Globus pallidus (tissue), 1 donor: ENCODE measurements around the gene SFSWAP.

Source experiments
- DNase-seq: peaks from one replicate; pipeline ENCODE4 v3.0.0-alpha.2; 2015; ENCODE audit warnings: low spot score

Gene SFSWAP

DNA sequence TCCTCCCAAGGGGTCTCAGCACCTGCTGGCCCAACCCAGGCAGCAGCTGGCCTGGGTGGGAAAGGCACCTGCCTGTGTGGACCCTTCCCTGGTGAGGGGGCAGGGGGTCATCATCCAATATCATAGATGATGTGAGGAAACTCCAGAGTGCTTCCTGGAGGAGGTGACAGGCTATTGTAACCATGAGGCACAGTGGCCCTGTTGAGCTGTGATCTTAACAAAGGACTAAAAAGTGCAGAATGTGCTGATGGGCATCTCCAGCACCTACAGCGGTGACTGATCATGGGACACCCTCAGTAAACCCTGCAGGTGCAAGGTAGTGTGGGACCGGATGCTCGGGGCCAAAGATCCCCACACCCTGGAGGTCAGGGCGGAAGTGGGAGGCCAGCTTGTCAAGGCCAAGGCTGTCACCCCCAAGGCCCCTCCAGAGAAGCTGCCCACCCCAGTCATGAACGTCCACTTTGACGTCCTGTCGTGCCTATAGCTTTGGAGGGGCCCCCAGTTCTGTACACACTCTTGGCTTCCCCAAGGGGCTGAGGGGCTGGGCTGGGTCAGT, 124.8 kb downstream of the SFSWAP start:
- no peak for DNase-seq

GRCh38 chr12:131836193-131836592, 125.3 kb downstream of the SFSWAP start:
- DNase-seq, result no peak

DNA sequence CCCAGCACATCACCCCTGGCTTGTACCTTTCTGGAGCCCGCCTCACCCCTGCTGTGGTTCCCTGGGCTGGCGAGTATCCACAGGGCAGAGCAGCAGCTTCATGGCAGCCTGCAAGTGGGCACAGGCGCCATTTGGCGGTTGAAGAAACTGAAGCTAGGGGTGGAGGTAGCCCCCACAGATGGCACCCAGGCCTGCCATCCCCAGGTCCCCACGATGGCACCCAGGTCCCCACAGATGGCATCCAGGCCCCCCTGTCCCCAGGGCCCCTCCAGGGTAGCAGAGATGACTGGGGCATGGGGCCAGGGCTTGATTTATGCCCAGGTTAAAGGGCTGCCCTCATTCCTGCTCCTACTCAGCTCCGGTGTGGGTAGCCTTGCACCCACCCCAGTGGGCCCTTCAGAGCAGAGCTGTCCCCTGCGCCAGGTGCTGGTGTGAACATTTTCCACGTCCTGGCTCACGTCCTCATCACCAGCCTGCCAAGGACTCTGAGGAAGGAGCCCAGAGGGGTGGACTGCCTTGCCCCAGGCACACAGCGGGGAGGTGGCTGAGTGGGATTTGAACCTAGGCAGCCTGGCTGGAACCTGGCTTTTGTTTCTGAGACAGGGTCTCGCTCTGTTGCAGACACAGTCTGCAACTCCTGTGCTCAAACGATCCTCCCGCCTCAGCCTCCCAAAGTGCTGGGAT, 126.0 kb downstream of the SFSWAP start:
- no peak for DNase-seq

- DNase-seq, result no peak
Measured at GRCh38 chr12:131840643-131841416, 129.9 kb downstream of the SFSWAP start.

- DNase-seq, result no peak
Measured at GRCh38 chr12:131841547-131841946, 130.7 kb downstream of the SFSWAP start.

DNA sequence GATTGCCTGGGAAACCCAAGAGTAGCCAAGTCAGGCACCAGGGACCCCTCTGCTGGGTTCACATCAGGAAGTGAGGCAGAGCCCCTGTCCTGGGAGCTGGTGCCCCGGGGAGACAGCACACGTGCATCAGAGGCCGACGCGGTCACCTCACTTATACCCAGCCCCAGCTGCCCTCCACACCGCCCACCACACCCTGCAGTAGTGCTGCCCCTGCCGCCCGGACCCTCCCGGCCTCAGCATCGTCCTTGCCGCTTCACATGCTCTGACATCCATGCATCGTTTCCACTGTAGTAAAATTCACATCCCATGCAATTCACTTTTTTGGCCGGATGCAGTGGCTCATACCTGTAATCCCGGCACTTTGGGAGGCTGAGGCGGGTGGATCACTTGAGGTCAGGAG, 131.3 kb downstream of the SFSWAP start:
- DNase-seq, result no peak

DNA sequence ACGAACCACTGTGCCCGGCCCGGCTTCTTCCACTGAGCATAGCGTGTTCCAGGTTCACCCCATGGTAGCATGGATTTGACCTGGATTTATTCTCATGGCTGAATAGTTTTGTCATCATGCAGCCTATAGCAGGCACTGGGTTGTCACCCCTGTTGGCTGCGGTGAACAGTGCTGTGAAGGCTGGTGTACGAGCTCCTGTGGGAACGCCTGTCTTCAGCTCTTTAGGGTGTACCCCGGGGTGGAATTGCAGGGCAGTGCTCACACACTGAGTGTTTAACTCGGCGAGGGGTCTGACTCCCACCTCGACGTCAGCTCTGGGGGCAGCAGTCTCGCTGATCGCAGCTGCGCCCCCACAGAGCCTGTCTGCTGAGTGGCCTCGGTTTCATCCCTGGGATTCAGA, 132.6 kb downstream of the SFSWAP start:
- DNase-seq, result no peak

GRCh38 chr12:131844140-131844539, 133.2 kb downstream of the SFSWAP start:
- DNase-seq, result no peak

- no peak for DNase-seq
Measured at GRCh38 chr12:131844656-131845055, 133.8 kb downstream of the SFSWAP start.

- DNase-seq, result no peak
Measured at GRCh38 chr12:131845121-131845520, 134.2 kb downstream of the SFSWAP start.

DNA sequence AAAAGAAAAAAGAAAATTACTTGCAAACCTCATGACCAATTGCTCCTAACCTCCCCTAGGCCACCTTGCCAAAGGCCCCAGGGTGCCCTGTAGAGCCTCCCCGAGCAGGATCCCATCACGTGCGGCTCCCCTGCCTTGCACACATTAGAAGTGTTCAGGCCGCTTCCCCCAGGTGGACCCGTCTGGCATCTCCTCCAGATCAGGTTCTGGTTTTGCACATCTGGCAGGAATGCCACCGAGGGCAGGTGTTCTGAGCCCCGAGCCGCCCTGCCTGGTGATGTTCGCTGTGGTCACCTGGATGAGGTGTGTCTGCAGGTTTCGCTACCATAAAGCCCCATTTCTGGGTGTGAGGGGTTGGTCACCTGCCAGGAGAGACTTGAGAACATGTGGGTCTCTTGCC, 136.6 kb downstream of the SFSWAP start:
- DNase-seq, result no peak

GRCh38 chr12:131848753-131849152, 137.9 kb downstream of the SFSWAP start:
- DNase-seq, result no peak
